B cell (primary cell): Measurements from ENCODE around the gene TNIK. TPM values are rescaled to one million over a fixed set of nuclear protein-coding genes. Genes with fewer than 3 reads are reported as not detected.

Source experiments
- ATAC-seq: fragments of 200-7000 bp; cut with Tn5 transposase; one replicate; pipeline ENCODE4 v1.10.0; 2021; ENCODE audit warnings: low read depth, mild to moderate bottlenecking, moderate number of reproducible peaks, moderate library complexity
- CTCF ChIA-PET: fragments of 350-600 bp; sonication (Branson Sonifier 250); formaldehyde crosslinking; loops from one replicate; lab custom pipeline; 2021; ENCODE audit warnings: antibody characterized with exemption, inconsistent platforms; lab: Charles Lee
- POLR2A ChIA-PET: fragments of 350-600 bp; sonication (Branson Sonifier 250); formaldehyde crosslinking; loops from one replicate; lab custom pipeline; 2021; ENCODE audit warnings: antibody characterized with exemption; lab: Charles Lee
- DNase-seq: peaks from one replicate; pipeline ENCODE4 v3.0.0; 2013
- H2AFZ ChIP-seq: 2 replicates; pipeline ENCODE4 v1.6.1; 2012; ENCODE audit warnings: mild to moderate bottlenecking, low read depth, low read length; ENCODE audit not compliant: insufficient read depth, poor library complexity, severe bottlenecking
- H3K27ac ChIP-seq, 2 donors: 1 replicate in 1 of 2; 2 replicates in 1 of 2; pipeline ENCODE4 v1.5.1; 2012 to 2013; ENCODE audit warnings: low read length in 2 of 2, mild to moderate bottlenecking in 2 of 2, moderate library complexity in 1 of 2
- H3K27me3 ChIP-seq, 4 experiments: fragments of 200-600 bp in 1 of 4; sonication (generic) in 1 of 4; replicated peaks in 1 of 4; 1 replicate in 2 of 4; 2 replicates in 2 of 4; pipeline versions ENCODE4 v1.6.1 to v1.7.0; 2013 to 2016; ENCODE audit warnings: low read length in 3 of 4, mild to moderate bottlenecking in 2 of 4, mixed read lengths in 1 of 4, moderate library complexity in 1 of 4; ENCODE audit not compliant: insufficient read depth in 4 of 4, control insufficient read depth in 3 of 4; ENCODE audit errors: control extremely low read depth in 1 of 4
- H3K36me3 ChIP-seq, 2 experiments: replicated peaks in 1 of 2; 1 replicate in 1 of 2; 2 replicates in 1 of 2; pipeline versions ENCODE4 v1.6.1 to v1.7.1; 2013; ENCODE audit warnings: low read length in 1 of 2; ENCODE audit not compliant: insufficient read depth in 2 of 2, control insufficient read depth in 1 of 2; ENCODE audit errors: control extremely low read depth in 1 of 2, extremely low read depth in 1 of 2
- H3K4me1 ChIP-seq, 2 donors: fragments of 200-600 bp in 1 of 2; sonication (generic) in 1 of 2; 1 replicate in 1 of 2; 2 replicates in 1 of 2; pipeline versions ENCODE4 v1.5.1 to v1.6.1; 2013 to 2017; ENCODE audit warnings: low read length in 2 of 2; ENCODE audit not compliant: control insufficient read depth in 2 of 2, insufficient read depth in 2 of 2
- H3K4me2 ChIP-seq: replicated peaks from 2 replicates; pipeline ENCODE3; 2012; ENCODE audit warnings: mild to moderate bottlenecking, low read depth, low read length; ENCODE audit not compliant: poor library complexity, severe bottlenecking
- H3K4me3 ChIP-seq, 5 experiments: fragments of 200-600 bp in 1 of 5; sonication (generic) in 1 of 5; 1 replicate in 3 of 5; 2 replicates in 2 of 5; pipeline versions ENCODE4 v1.5.1 to v1.7.0; 2011 to 2016; ENCODE audit warnings: low read length in 4 of 5, mild to moderate bottlenecking in 4 of 5, low read depth in 2 of 5, control low read depth in 1 of 5, moderate library complexity in 1 of 5; ENCODE audit not compliant: insufficient read depth in 1 of 5; ENCODE audit errors: control extremely low read depth in 1 of 5, extremely low read depth in 1 of 5
- H3K79me2 ChIP-seq: fragments of 200-600 bp; sonication (generic); one replicate; pipeline ENCODE4 v1.6.0; 2016; ENCODE audit warnings: low read length; ENCODE audit not compliant: control insufficient read depth, insufficient read depth
- H3K9ac ChIP-seq: fragments of 200-600 bp; sonication (generic); 2 replicates; pipeline ENCODE4 v1.6.1; 2017; ENCODE audit warnings: mild to moderate bottlenecking, low read length, moderate library complexity
- H3K9me3 ChIP-seq, 3 donors: one replicate each; pipeline versions ENCODE4 v1.6.1 to v1.7.1; 2013; ENCODE audit warnings: low read length in 2 of 3; ENCODE audit not compliant: control insufficient read depth in 2 of 3, insufficient read depth in 1 of 3; ENCODE audit errors: control extremely low read depth in 1 of 3
- H4K20me1 ChIP-seq: 2 replicates; pipeline ENCODE4 v1.6.0; 2012; ENCODE audit warnings: mild to moderate bottlenecking, low read length; ENCODE audit not compliant: insufficient read depth, control insufficient read depth, poor library complexity, severe bottlenecking
- H3K27ac Mint-ChIP-seq: one replicate; pipeline ENCODE4 v1.8.0; 2021; ENCODE audit warnings: mixed read lengths
- H3K27me3 Mint-ChIP-seq: one replicate; pipeline ENCODE4 v1.8.0; 2021; ENCODE audit warnings: mixed read lengths
- H3K4me1 Mint-ChIP-seq: one replicate; pipeline ENCODE4 v1.8.0; 2021; ENCODE audit warnings: mixed read lengths
- H3K4me3 Mint-ChIP-seq: one replicate; pipeline ENCODE4 v1.8.0; 2021; ENCODE audit warnings: mixed read lengths
- H3K9me3 Mint-ChIP-seq: one replicate; pipeline ENCODE4 v1.8.0; 2022; ENCODE audit warnings: mixed read lengths; ENCODE audit not compliant: insufficient read depth
- CTCF ChIP-seq: fragments of 200-600 bp; IDR thresholded peaks from one replicate; pipeline ENCODE4 v1.8.0; 2022; ENCODE audit warnings: antibody characterized with exemption, mild to moderate bottlenecking
- EZH2 ChIP-seq: IDR thresholded peaks from 2 replicates; pipeline ENCODE4 v1.6.1; 2012; ENCODE audit warnings: borderline replicate concordance, low read depth, mild to moderate bottlenecking, moderate library complexity, low read length; ENCODE audit not compliant: insufficient read depth, poor library complexity, severe bottlenecking
- WGBS: methylation state at CpG from one replicate; pipeline ENCODE4 v1.1.5; 2013; ENCODE audit warnings: missing lambda C conversion rate; ENCODE audit not compliant: insufficient coverage; 5-methylcytosine and 5-hydroxymethylcytosine counted together
- intact Hi-C: fragments of 100-400 bp; cut with micrococcal nuclease; formaldehyde crosslinking; loops from one replicate; pipeline ENCODE4 v1.10.0; 2022
- polyA plus RNA-seq: library from polyadenylated mRNA; depleted of rRNA; stranded (reverse); fragments of >200 nt; gene quantifications from 2 replicates; pipeline ENCODE4 v1.2.3, GENCODE V29; 2012
- total RNA-seq, 2 donors: library from RNA; stranded (reverse); fragments of 120-200 nt in 1 of 2; gene quantifications; 1 replicate in 1 of 2; 2 replicates in 1 of 2; pipeline versions ENCODE4 v1.2.3 to v1.2.4, GENCODE V29; 2013 to 2022

The TNIK gene
- total and polyA plus RNA-seq, 2 donors (not counting 1 experiment from before 2014, with no cell fraction given): 0.66 to 7.7 TPM

GRCh38 chr3:171013822-171014748 lies 446.1 kb downstream of the TNIK start:
- TF ChIP-seq CTCF (no peak), EZH2 (no peak)
- 94% methylated on average over 2 of the region's 5 CpGs for WGBS
- Histone ChIP-seq H3K4me1 (no peaks in the 10 kb centered on the region), H3K9ac (no peak overlapping the region), H3K4me2 (no peak overlapping the region), H3K4me3 (no peak overlapping the region), H3K36me3 (no peaks in the 10 kb centered on the region), H3K79me2 (no peaks in the 10 kb centered on the region), H3K9me3 (no peaks in the 10 kb centered on the region), H2AFZ (no peak overlapping the region), H3K27me3 (no peaks in the 10 kb centered on the region), H3K27ac (no peak overlapping the region), H4K20me1 (no peaks in the 10 kb centered on the region)
- no peak for DNase-seq
- no peaks in the 10 kb centered on the region for H3K9me3 Mint-ChIP-seq
- intact Hi-C loops: no loop called here
- peaks cover 10% of the 10 kb centered on the region for H3K27me3 Mint-ChIP-seq
- H3K4me3 Mint-ChIP-seq: no peak overlapping the region
- ChIA-PET CTCF (interaction anchor here (1.3 kb wide), 1 partner anchor 10 kb away, joined by 3 read pairs; no protein-coding TSS in a partner anchor), POLR2A (no interaction called here)
- no peak overlapping the region for H3K27ac Mint-ChIP-seq
- no peak for ATAC-seq
- no peaks in the 10 kb centered on the region for H3K4me1 Mint-ChIP-seq

DNA sequence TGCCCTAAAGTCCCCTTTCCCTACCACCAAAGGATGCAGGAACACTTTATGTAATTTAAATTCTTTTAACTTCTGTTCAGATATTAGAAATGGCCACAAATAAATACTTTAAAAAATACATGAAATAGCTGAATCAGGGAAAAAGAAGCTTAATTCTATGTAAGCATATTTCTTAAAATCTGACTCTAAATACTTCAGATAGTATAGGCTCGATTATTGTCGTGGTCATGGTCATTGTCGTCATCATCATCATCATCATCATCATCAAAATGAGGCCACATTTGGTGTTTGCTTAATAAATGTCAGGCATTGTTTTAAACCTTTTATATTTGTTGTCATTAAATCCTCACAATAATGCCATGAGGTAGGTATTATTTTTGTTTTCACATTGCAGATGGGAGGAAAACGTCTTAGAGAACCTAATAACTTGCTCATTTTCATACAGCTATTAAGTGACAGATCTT lies 448.3 kb downstream of the TNIK start:
- intact Hi-C loops: no loop called here
- no peaks in the 10 kb centered on the region for H3K79me2 ChIP-seq
- H3K36me3 ChIP-seq: no peaks in the 10 kb centered on the region
- Mint-ChIP-seq H3K4me3 (no peak overlapping the region), H3K4me1 (no peaks in the 10 kb centered on the region), H3K9me3 (no peaks in the 10 kb centered on the region), H3K27me3 (peaks cover 6% of the 10 kb centered on the region), H3K27ac (no peak overlapping the region)
- no peaks in the 10 kb centered on the region for H4K20me1 ChIP-seq
- H3K4me1 ChIP-seq: no peaks in the 10 kb centered on the region
- no CpG with 5 or more reads among the region's 4 CpGs for WGBS
- no peak overlapping the region for H2AFZ ChIP-seq
- no peak for TF ChIP-seq CTCF
- no peak for TF ChIP-seq EZH2
- DNase-seq (no peak), ATAC-seq (no peak)
- H3K4me3 ChIP-seq: no peak overlapping the region
- POLR2A ChIA-PET: no interaction called here
- CTCF ChIA-PET: no interaction called here
- no peak overlapping the region for H3K4me2 ChIP-seq
- H3K9ac ChIP-seq: no peak overlapping the region
- no peaks in the 10 kb centered on the region for H3K27me3 ChIP-seq
- H3K27ac ChIP-seq: no peak overlapping the region
- H3K9me3 ChIP-seq: no peaks in the 10 kb centered on the region
